GM23338 (cell line): Measurements from ENCODE around the gene KLHL36. TPM values are rescaled to one million over a fixed set of nuclear protein-coding genes. Genes with fewer than 3 reads are reported as not detected.

Experiments
- ATAC-seq: fragments of 200-7000 bp; cut with Tn5 transposase; 3 replicates; pipeline ENCODE4 v1.9.1; 2020
- DNase-seq: peaks from one replicate; pipeline ENCODE4 v3.0.0-alpha.2; 2015; ENCODE audit warnings: low spot score
- H2AFZ ChIP-seq: fragments of 200-600 bp; sonication (generic); 2 replicates; pipeline ENCODE4 v1.8.0; 2016; ENCODE audit warnings: antibody characterized with exemption, mild to moderate bottlenecking, moderate library complexity
- H3F3A ChIP-seq: fragments of 200-600 bp; sonication (generic); replicated peaks from 2 replicates; pipeline ENCODE4 v1.8.0; 2017; ENCODE audit warnings: antibody characterized with exemption, mixed run types, low read depth
- H3K27ac ChIP-seq: fragments of 200-600 bp; sonication (generic); 2 replicates; pipeline ENCODE4 v1.6.1; 2016; ENCODE audit warnings: low read depth
- H3K27me3 ChIP-seq: fragments of 200-600 bp; sonication (generic); 2 replicates; pipeline ENCODE4 v1.8.0; 2016; ENCODE audit warnings: mild to moderate bottlenecking, mixed run types, moderate library complexity; ENCODE audit not compliant: insufficient read depth
- H3K36me3 ChIP-seq: fragments of 200-600 bp; sonication (generic); 2 replicates; pipeline ENCODE4 v1.8.0; 2016; ENCODE audit warnings: mild to moderate bottlenecking; ENCODE audit not compliant: insufficient read depth
- H3K4me1 ChIP-seq: fragments of 200-600 bp; sonication (generic); 2 replicates; pipeline ENCODE4 v1.8.0; 2016; ENCODE audit warnings: mild to moderate bottlenecking, moderate library complexity; ENCODE audit not compliant: insufficient read depth
- H3K4me2 ChIP-seq: fragments of 200-600 bp; sonication (generic); 2 replicates; pipeline ENCODE4 v1.7.1; 2017; ENCODE audit warnings: mixed run types
- H3K4me3 ChIP-seq: fragments of 200-600 bp; sonication (generic); 2 replicates; pipeline ENCODE4 v1.6.1; 2016; ENCODE audit warnings: mixed run types
- H3K79me2 ChIP-seq: fragments of 200-600 bp; sonication (generic); replicated peaks from 2 replicates; pipeline ENCODE4 v1.8.0; 2017; ENCODE audit warnings: mild to moderate bottlenecking; ENCODE audit not compliant: insufficient read depth
- H3K9me2 ChIP-seq: fragments of 200-600 bp; sonication (generic); 2 replicates; pipeline ENCODE4 v1.8.0; 2017; ENCODE audit not compliant: insufficient read depth
- H4K20me1 ChIP-seq: fragments of 200-600 bp; sonication (generic); replicated peaks from 2 replicates; pipeline ENCODE4 v1.8.0; 2017; ENCODE audit warnings: mild to moderate bottlenecking; ENCODE audit not compliant: insufficient read depth
- H3K27ac Mint-ChIP-seq: 2 replicates; pipeline ENCODE4 v1.8.0; 2020; ENCODE audit warnings: inconsistent platforms, mild to moderate bottlenecking, moderate library complexity, mixed read lengths
- H3K27me3 Mint-ChIP-seq: 3 replicates; pipeline ENCODE4 v1.8.0; 2022; ENCODE audit warnings: low read depth, mild to moderate bottlenecking, moderate library complexity, mixed read lengths, inconsistent platforms; ENCODE audit not compliant: insufficient read depth, poor library complexity
- H3K36me3 Mint-ChIP-seq: 3 replicates; pipeline ENCODE4 v1.8.0; 2021; ENCODE audit warnings: low read depth, mild to moderate bottlenecking, inconsistent platforms, moderate library complexity, mixed read lengths
- H3K4me1 Mint-ChIP-seq: 3 replicates; pipeline ENCODE4 v1.8.0; 2020; ENCODE audit warnings: mild to moderate bottlenecking, inconsistent platforms, mixed read lengths
- H3K4me3 Mint-ChIP-seq: 3 replicates; pipeline ENCODE4 v1.8.0; 2021; ENCODE audit warnings: moderate library complexity, mild to moderate bottlenecking, inconsistent platforms, mixed read lengths
- H3K9me3 Mint-ChIP-seq: 3 replicates; pipeline ENCODE4 v1.8.0; 2020; ENCODE audit warnings: moderate library complexity, mild to moderate bottlenecking, inconsistent platforms, mixed read lengths
- CREB1 ChIP-seq: fragments of 250-450 bp; sonication (Bioruptor Pico); IDR thresholded peaks from 2 replicates; pipeline ENCODE4 v1.5.0; 2020; ENCODE audit warnings: low read depth, mild to moderate bottlenecking, moderate library complexity
- CTCF ChIP-seq, 2 experiments: fragments of 200-600 bp in 1 of 2; sonication (generic) in 1 of 2; conservative IDR thresholded peaks; 2 replicates each; pipeline versions ENCODE4 v1.5.1 to v1.6.1; 2016 to 2017; ENCODE audit warnings: antibody characterized with exemption in 2 of 2, low read depth in 2 of 2, mild to moderate bottlenecking in 2 of 2, moderate library complexity in 1 of 2
- EZH2 ChIP-seq: fragments of 200-600 bp; sonication (generic); IDR thresholded peaks from one replicate; pipeline ENCODE4 v1.8.0; 2017; ENCODE audit warnings: antibody characterized with exemption, mild to moderate bottlenecking, low read depth; ENCODE audit not compliant: unreplicated experiment
- EZH2phosphoT487 ChIP-seq: fragments of 200-600 bp; sonication (generic); IDR thresholded peaks from one replicate; pipeline ENCODE4 v1.8.1; 2018; ENCODE audit warnings: antibody characterized with exemption; ENCODE audit not compliant: unreplicated experiment
- NANOG ChIP-seq: IDR thresholded peaks from 2 replicates; pipeline ENCODE4 v1.6.1; 2016; ENCODE audit warnings: antibody characterized with exemption, borderline replicate concordance
- REST ChIP-seq: IDR thresholded peaks from one replicate; pipeline ENCODE4 v1.6.1; 2018; ENCODE audit warnings: antibody characterized with exemption; ENCODE audit not compliant: unreplicated experiment
- STAT1 ChIP-seq: IDR thresholded peaks from one replicate; pipeline ENCODE4 v1.6.1; 2016; ENCODE audit warnings: antibody characterized with exemption; ENCODE audit not compliant: unreplicated experiment
- ZNF114 ChIP-seq: fragments of 250-450 bp; sonication (Bioruptor Pico); IDR thresholded peaks from 2 replicates; pipeline ENCODE4 v1.5.0; 2020; ENCODE audit warnings: mild to moderate bottlenecking, moderate library complexity
- ZNF331 ChIP-seq: fragments of 250-450 bp; sonication (Bioruptor Pico); IDR thresholded peaks from 2 replicates; pipeline ENCODE4 v1.5.0; 2020; ENCODE audit warnings: low read depth, mild to moderate bottlenecking, moderate library complexity
- ZNF462 ChIP-seq: fragments of 250-450 bp; sonication (Bioruptor Pico); IDR thresholded peaks from 2 replicates; pipeline ENCODE4 v1.5.0; 2020; ENCODE audit warnings: mild to moderate bottlenecking, moderate library complexity
- polyA plus RNA-seq: library from polyadenylated mRNA; unstranded; fragments of >200 nt; fragmentation: Nextera tagmentation; extraction: Ambion mirVana; gene quantifications from 2 replicates; pipeline ENCODE4 v1.2.1, GENCODE V29; 2016
- total RNA-seq: library from RNA; depleted of rRNA; stranded (reverse); fragments of >200 nt; shearing (Covaris generic); gene quantifications from 2 replicates; pipeline ENCODE4 v1.2.3, GENCODE V29; 2014

KLHL36 gene
- total and polyA plus RNA-seq, 2 experiments from 2014 or later, result 13.4 to 70.4 TPM

- TF ChIP-seq CTCF (conservative IDR thresholded peaks at IDR 0.05; ENCODE audit: low read depth in 2 of 2) (no peak), ZNF114 (CRISPR knock-in tag) (no peak), ZNF331 (CRISPR knock-in tag) (no peak)
Observed at GRCh38 chr16:84709609-84710008, 61.3 kb downstream of the KLHL36 start (continued).

- H2AFZ ChIP-seq, result no peak overlapping the region
- H3K9me2 ChIP-seq, result no peaks in the 10 kb centered on the region
- H3K27ac Mint-ChIP-seq, result no peak overlapping the region
- H3F3A ChIP-seq, result 0 out of 2 replicates have a peak, but pooled peaks cover 6% of the 10 kb centered on the region
- H3K4me2 ChIP-seq, result no peak overlapping the region
- H3K27me3 Mint-ChIP-seq, result peaks cover 8% of the 10 kb centered on the region
- H3K4me1 ChIP-seq, result peaks cover 64% of the 10 kb centered on the region
- H4K20me1 ChIP-seq, result peaks cover 94% of the 10 kb centered on the region
- no peaks in the 10 kb centered on the region; the same call in 1 of the 3 replicates for H3K36me3 Mint-ChIP-seq
- H3K79me2 ChIP-seq, result peaks cover 100% of the 10 kb centered on the region
- H3K4me3 Mint-ChIP-seq, result no peak overlapping the region; the same call in 2 of the 3 replicates
- no peaks in the 10 kb centered on the region for H3K9me3 Mint-ChIP-seq
- H3K27ac ChIP-seq, result peak overlapping the region; percentile 13; the same call in 1 of the 2 replicates
- ATAC-seq, result no peak
- H3K4me3 ChIP-seq, result no peak overlapping the region
- no peaks in the 10 kb centered on the region for H3K27me3 ChIP-seq
- TF ChIP-seq EZH2phosphoT487, result no peak
- no peak for TF ChIP-seq REST
- TF ChIP-seq STAT1, result no peak
- TF ChIP-seq ZNF114 (CRISPR knock-in tag), result no peak
- TF ChIP-seq CTCF (conservative IDR thresholded peaks at IDR 0.05; ENCODE audit: low read depth in 2 of 2), result no peak
- no peak for TF ChIP-seq NANOG
- no peak for TF ChIP-seq CREB1 (CRISPR knock-in tag)
- no peak for TF ChIP-seq EZH2
- no peak for TF ChIP-seq ZNF462
- peaks cover 73% of the 10 kb centered on the region for H3K4me1 Mint-ChIP-seq
- no peak for DNase-seq
- no peaks in the 10 kb centered on the region for H3K36me3 ChIP-seq
Observed at GRCh38 chr16:84710686-84711085, 62.4 kb downstream of the KLHL36 start.
